Aorta (tissue), 5 donors: ENCODE data around the gene PRAMEF11. TPM values are rescaled to one million over a fixed set of nuclear protein-coding genes. Genes with fewer than 3 reads are reported as not detected.

ENCODE experiments used
- ATAC-seq: fragments of 200-7000 bp; cut with Tn5 transposase; one replicate; pipeline ENCODE4 v1.9.1; 2022; ENCODE audit warnings: moderate library complexity; ENCODE audit not compliant: low FRiP score
- DNase-seq, 2 donors: peaks; one replicate each; pipeline ENCODE4 v3.0.0-alpha.2; 2020
- H3K27ac ChIP-seq, 2 donors: one replicate each; pipeline ENCODE4 v1.5.1; 2013; ENCODE audit warnings: low read length in 2 of 2, mild to moderate bottlenecking in 2 of 2, moderate library complexity in 2 of 2, control low read depth in 1 of 2, inconsistent platforms in 1 of 2, low read depth in 1 of 2
- H3K27me3 ChIP-seq, 2 donors: one replicate each; pipeline ENCODE4 v1.6.1; 2013; ENCODE audit warnings: control low read depth in 1 of 2, low read length in 1 of 2, mild to moderate bottlenecking in 1 of 2, moderate library complexity in 1 of 2; ENCODE audit not compliant: insufficient read depth in 2 of 2, control insufficient read depth in 1 of 2
- H3K36me3 ChIP-seq, 2 donors: one replicate each; pipeline ENCODE4 v1.6.1; 2013; ENCODE audit warnings: control low read depth in 1 of 2, low read length in 1 of 2, mild to moderate bottlenecking in 1 of 2; ENCODE audit not compliant: insufficient read depth in 2 of 2, control insufficient read depth in 1 of 2
- H3K4me1 ChIP-seq, 2 donors: one replicate each; pipeline ENCODE4 v1.6.1; 2013; ENCODE audit warnings: low read length in 2 of 2, control low read depth in 1 of 2, mild to moderate bottlenecking in 1 of 2, moderate library complexity in 1 of 2; ENCODE audit not compliant: insufficient read depth in 2 of 2, control insufficient read depth in 1 of 2
- H3K4me3 ChIP-seq, 2 donors: one replicate each; pipeline ENCODE4 v1.5.1; 2013; ENCODE audit warnings: low read length in 2 of 2, control low read depth in 1 of 2, mild to moderate bottlenecking in 1 of 2
- H3K9me3 ChIP-seq: one replicate; pipeline ENCODE4 v1.6.1; 2013; ENCODE audit warnings: mild to moderate bottlenecking, low read length; ENCODE audit not compliant: control insufficient read depth
- WGBS, 2 donors: extraction: QIAGEN DNeasy Blood & Tissue Kit; methylation state at CpG; one replicate each; pipeline ENCODE4 v1.1.7; 2013; 5-methylcytosine and 5-hydroxymethylcytosine counted together
- intact Hi-C, 2 donors: fragments of 100-400 bp; cut with DNase I; formaldehyde crosslinking; loops; one replicate each; pipeline versions ENCODE4 v1.14.2 to v1.15.0; 2022
- polyA plus RNA-seq, 2 donors: library from polyadenylated mRNA; stranded (reverse); fragments of 200-250 nt; gene quantifications; one replicate each; pipeline ENCODE4 v1.2.3, GENCODE V29; 2013
- total RNA-seq, 2 donors: library from RNA; stranded (reverse); fragmentation: NEBNext Ultra II Directional; extraction: Animal tissue kit (Norgen Biotek cat#: 25700); gene quantifications; one replicate each; pipeline ENCODE4 v1.2.1, GENCODE V29; 2021
- donor health status: healthy with polysubstance abuse.
- donor health status: Bipolar disorder and iron deficiency.
- donor health status: DM: no; HTN: no; CAD: no.
- donor health status: DM: no; HTN: no; CAD: no.
- donor health status: DM: yes; HTN: yes; CAD: no.

The PRAMEF11 gene
- total and polyA plus RNA-seq, 4 donors = not detected

- no peak overlapping the region for H3K27ac ChIP-seq
- WGBS, 2 donors = 79 to 81% methylated on average over 4 of the region's 4 CpGs
- H3K4me3 ChIP-seq = no peak overlapping the region
- H3K27me3 ChIP-seq = no peaks in the 10 kb centered on the region
- peaks cover 2% of the 10 kb centered on the region for H3K9me3 ChIP-seq
- no peak for ATAC-seq
- H3K36me3 ChIP-seq = no peaks in the 10 kb centered on the region
- no peak for DNase-seq
- H3K4me1 ChIP-seq = no peaks in the 10 kb centered on the region
- intact Hi-C loops = no loop called here
Measured at GRCh38 chr1:12778061-12778460, 53.1 kb downstream of the PRAMEF11 start.

DNA sequence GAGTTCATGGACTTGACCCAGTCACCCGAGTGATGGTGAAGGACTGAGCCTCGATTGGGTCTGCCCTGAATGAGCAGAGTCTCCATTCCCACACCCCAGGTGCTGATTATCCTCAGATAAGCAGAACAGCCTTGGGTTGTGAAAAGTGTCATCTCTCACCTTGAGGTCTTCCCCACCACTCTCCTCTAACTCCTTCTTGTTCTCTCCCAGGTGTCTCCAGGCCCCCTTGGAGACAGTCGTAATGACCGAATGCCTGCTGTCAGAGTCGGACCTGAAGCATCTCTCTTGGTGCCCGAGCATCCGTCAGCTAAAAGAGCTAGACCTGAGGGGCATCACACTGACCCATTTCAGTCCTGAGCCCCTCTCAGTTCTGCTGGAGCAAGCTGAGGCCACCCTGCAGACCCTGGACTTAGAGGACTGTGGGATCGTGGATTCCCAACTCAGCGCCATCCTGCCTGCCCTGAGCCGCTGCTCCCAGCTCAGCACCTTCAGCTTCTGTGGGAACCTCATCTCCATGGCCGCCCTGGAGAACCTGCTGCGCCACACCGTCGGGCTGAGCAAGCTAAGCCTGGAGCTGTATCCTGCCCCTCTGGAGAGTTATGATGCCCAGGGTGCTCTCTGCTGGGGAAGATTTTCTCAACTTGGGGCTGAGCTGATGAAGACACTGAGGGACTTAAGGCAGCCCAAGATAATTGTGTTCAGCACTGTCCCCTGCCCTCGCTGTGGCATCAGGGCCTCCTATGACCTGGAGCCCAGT, 54.2 kb downstream of the PRAMEF11 start:
- ATAC-seq = no peak
- Histone ChIP-seq H3K27ac (no peak overlapping the region), H3K4me3 (no peak overlapping the region), H3K27me3 (no peaks in the 10 kb centered on the region), H3K4me1 (no peaks in the 10 kb centered on the region), H3K36me3 (no peaks in the 10 kb centered on the region), H3K9me3 (peaks cover 2% of the 10 kb centered on the region)
- WGBS, 2 donors = 85 to 87% methylated on average over 15 of the region's 15 CpGs
- DNase-seq = no peak
- intact Hi-C loops = no loop called here

DNA sequence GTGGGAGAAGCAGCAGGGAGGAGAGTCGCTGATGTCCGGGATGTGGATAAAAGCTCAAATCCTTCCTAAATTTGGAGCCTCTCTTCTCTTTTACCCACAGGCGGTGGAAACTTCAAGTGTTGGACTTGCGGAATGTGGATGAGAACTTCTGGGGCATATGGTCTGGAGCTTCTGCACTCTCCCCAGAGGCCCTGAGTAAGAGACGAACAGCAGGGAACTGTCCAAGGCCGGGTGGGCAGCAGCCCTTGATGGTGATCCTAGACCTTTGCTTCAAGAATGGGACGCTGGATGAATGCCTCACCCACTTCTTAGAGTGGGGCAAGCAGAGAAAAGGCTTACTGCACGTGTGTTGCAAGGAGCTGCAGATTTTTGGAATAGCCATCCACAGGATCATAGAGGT, 55.8 kb downstream of the PRAMEF11 start:
- 75 to 78% methylated on average over 8 of the region's 8 CpGs for WGBS, 2 donors
- no peaks in the 10 kb centered on the region for H3K27me3 ChIP-seq
- intact Hi-C loops = no loop called here
- ATAC-seq = no peak
- H3K27ac ChIP-seq = no peak overlapping the region
- H3K9me3 ChIP-seq = peaks cover 2% of the 10 kb centered on the region
- DNase-seq = no peak
- no peaks in the 10 kb centered on the region for H3K4me1 ChIP-seq
- H3K36me3 ChIP-seq = no peaks in the 10 kb centered on the region
- no peak overlapping the region for H3K4me3 ChIP-seq

DNA sequence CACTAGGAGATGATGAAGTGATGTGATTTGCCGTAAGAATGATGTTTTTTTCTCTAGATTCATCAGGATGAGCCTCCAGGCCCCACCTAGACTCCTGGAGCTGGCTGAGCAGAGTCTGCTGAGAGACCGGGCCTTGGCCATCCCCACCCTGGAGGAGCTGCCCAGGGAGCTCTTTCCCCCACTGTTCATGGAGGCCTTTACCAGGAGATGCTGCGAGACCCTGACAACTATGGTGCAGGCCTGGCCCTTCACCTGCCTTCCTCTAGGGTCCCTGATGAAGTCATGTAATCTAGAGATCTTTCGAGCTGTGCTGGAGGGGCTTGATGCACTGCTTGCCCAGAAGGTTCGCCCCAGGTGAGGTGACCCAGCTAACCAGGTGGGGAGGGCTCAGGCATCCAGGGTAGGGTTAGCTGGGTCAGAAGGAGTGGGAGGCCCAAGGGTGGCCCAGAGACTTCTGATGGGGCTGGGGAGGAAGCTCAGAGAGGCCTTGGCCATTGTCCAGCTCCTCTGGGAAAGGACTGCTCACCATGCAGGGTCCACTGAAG, 56.3 kb downstream of the PRAMEF11 start:
- no peaks in the 10 kb centered on the region for H3K27me3 ChIP-seq
- no peak for DNase-seq
- WGBS, 2 donors = 84 to 89% methylated on average over 5 of the region's 5 CpGs
- H3K9me3 ChIP-seq = peaks cover 2% of the 10 kb centered on the region
- H3K27ac ChIP-seq = no peak overlapping the region
- intact Hi-C loops = no loop called here
- no peaks in the 10 kb centered on the region for H3K4me1 ChIP-seq
- no peaks in the 10 kb centered on the region for H3K36me3 ChIP-seq
- H3K4me3 ChIP-seq = no peak overlapping the region
- ATAC-seq = no peak

Other genes starting within 250 kb of the PRAMEF11 start
- gene DHRS3, start 213.2 kb downstream of the PRAMEF11 start, total RNA-seq = 100 to 1,000 TPM; 117 to 325 TPM
- 10 to 100 TPM; 27.5 to 57.7 TPM for gene DHRS3, start 213.2 kb downstream of the PRAMEF11 start, polyA plus RNA-seq
- not detected for gene AADACL4, start 187.3 kb downstream of the PRAMEF11 start, total RNA-seq
- gene AADACL4, start 187.3 kb downstream of the PRAMEF11 start, polyA plus RNA-seq = not detected
- gene AADACL3, start 115.3 kb downstream of the PRAMEF11 start, total RNA-seq = not detected
- not detected for gene AADACL3, start 115.3 kb downstream of the PRAMEF11 start, polyA plus RNA-seq
- gene CFAP107, start 85.2 kb downstream of the PRAMEF11 start, total RNA-seq = not detected
- not detected for gene CFAP107, start 85.2 kb downstream of the PRAMEF11 start, polyA plus RNA-seq
- not detected for gene PRAMEF12, start 57.7 kb downstream of the PRAMEF11 start, total RNA-seq
- gene PRAMEF12, start 57.7 kb downstream of the PRAMEF11 start, polyA plus RNA-seq = not detected
- not detected for gene PRAMEF1, start 40.0 kb downstream of the PRAMEF11 start, total RNA-seq
- gene PRAMEF1, start 40.0 kb downstream of the PRAMEF11 start, polyA plus RNA-seq = not detected
- not detected for gene HNRNPCL1, start 17.3 kb upstream of the PRAMEF11 start, total RNA-seq
- gene HNRNPCL1, start 17.3 kb upstream of the PRAMEF11 start, polyA plus RNA-seq = not detected
- not detected for gene PRAMEF2, start 25.7 kb upstream of the PRAMEF11 start, total RNA-seq
- gene PRAMEF2, start 25.7 kb upstream of the PRAMEF11 start, polyA plus RNA-seq = not detected
- gene PRAMEF4, start 54.8 kb upstream of the PRAMEF11 start, total RNA-seq = not detected
- not detected for gene PRAMEF4, start 54.8 kb upstream of the PRAMEF11 start, polyA plus RNA-seq
- gene PRAMEF10, start 66.9 kb upstream of the PRAMEF11 start, total RNA-seq = not detected
- not detected for gene PRAMEF10, start 66.9 kb upstream of the PRAMEF11 start, polyA plus RNA-seq
- gene PRAMEF7, start 85.2 kb upstream of the PRAMEF11 start, total RNA-seq = not detected
- under 1 TPM in 1 of 2 donors, not detected in 1; 0.20 TPM for gene PRAMEF7, start 85.2 kb upstream of the PRAMEF11 start, polyA plus RNA-seq
- not detected for gene PRAMEF6, start 116.2 kb upstream of the PRAMEF11 start, total RNA-seq
- gene PRAMEF6, start 116.2 kb upstream of the PRAMEF11 start, polyA plus RNA-seq = not detected
- not detected for gene PRAMEF27, start 225.2 kb upstream of the PRAMEF11 start, total RNA-seq
- not detected for gene PRAMEF27, start 225.2 kb upstream of the PRAMEF11 start, polyA plus RNA-seq
- gene HNRNPCL3, start 229.4 kb upstream of the PRAMEF11 start, total RNA-seq = not detected
- not detected for gene HNRNPCL3, start 229.4 kb upstream of the PRAMEF11 start, polyA plus RNA-seq
- not detected for gene PRAMEF25, start 239.4 kb upstream of the PRAMEF11 start, total RNA-seq
- not detected for gene PRAMEF25, start 239.4 kb upstream of the PRAMEF11 start, polyA plus RNA-seq